ENCODE measurements around the gene ADD1. TPM values are rescaled to one million over a fixed set of nuclear protein-coding genes. Genes with fewer than 3 reads are reported as not detected.

Gene ADD1
- total and polyA plus RNA-seq, 8 donors = 70.9 to 160 (median 92.0) TPM

- 84 to 85% methylated on average over 14 of the region's 14 CpGs for WGBS, 2 donors
- Histone ChIP-seq H3K27me3 (no peaks in the 10 kb centered on the region), H3K9me3 (no peaks in the 10 kb centered on the region), H3K4me3 (peak overlapping the region in 1 of 4 donors; percentile 26), H3K36me3 (no peaks in the 10 kb centered on the region), H3K4me1 (peaks cover 21 to 73% (median 46%) of the 10 kb centered on the region in 3 donors), H3K27ac (peak overlapping the region in 2 of 4 donors; percentile 84 to 85)
- no peak for ATAC-seq
- DNase-seq = peak in 4 of 6 donors; percentile 11 to 76 (median 46)
- no peak for FAIRE-seq
- TF ChIP-seq, protein P1, sequence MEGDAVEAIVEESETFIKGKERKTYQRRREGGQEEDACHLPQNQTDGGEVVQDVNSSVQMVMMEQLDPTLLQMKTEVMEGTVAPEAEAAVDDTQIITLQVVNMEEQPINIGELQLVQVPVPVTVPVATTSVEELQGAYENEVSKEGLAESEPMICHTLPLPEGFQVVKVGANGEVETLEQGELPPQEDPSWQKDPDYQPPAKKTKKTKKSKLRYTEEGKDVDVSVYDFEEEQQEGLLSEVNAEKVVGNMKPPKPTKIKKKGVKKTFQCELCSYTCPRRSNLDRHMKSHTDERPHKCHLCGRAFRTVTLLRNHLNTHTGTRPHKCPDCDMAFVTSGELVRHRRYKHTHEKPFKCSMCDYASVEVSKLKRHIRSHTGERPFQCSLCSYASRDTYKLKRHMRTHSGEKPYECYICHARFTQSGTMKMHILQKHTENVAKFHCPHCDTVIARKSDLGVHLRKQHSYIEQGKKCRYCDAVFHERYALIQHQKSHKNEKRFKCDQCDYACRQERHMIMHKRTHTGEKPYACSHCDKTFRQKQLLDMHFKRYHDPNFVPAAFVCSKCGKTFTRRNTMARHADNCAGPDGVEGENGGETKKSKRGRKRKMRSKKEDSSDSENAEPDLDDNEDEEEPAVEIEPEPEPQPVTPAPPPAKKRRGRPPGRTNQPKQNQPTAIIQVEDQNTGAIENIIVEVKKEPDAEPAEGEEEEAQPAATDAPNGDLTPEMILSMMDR (IDR thresholded peaks at IDR 0.05) = no peak
- intact Hi-C loops (cut with DNase I) = no loop called here
These were observed 44.3 kb upstream of the ADD1 start for GRCh38 chr4:2799224-2799911.

- 75 to 79% methylated on average over 23 of the region's 23 CpGs for WGBS, 2 donors
- ATAC-seq = no peak
- no peak for FAIRE-seq
- Histone ChIP-seq H3K27ac (peak overlapping the region in 3 of 4 donors; percentile 46 to 85 (median 84)), H3K4me3 (peak overlapping the region in 1 of 4 donors; percentile 26), H3K27me3 (no peaks in the 10 kb centered on the region), H3K9me3 (no peaks in the 10 kb centered on the region), H3K36me3 (no peaks in the 10 kb centered on the region), H3K4me1 (peaks cover 18 to 73% (median 38%) of the 10 kb centered on the region in 3 donors)
- peak in 5 of 6 donors; percentile 17 to 81 (median 53) for DNase-seq
- TF ChIP-seq, protein P1 (IDR thresholded peaks at IDR 0.05) = no peak
- intact Hi-C loops (cut with DNase I) = no loop called here
These were observed 43.5 kb upstream of the ADD1 start for GRCh38 chr4:2799971-2800690.

- H3K9me3 ChIP-seq = no peaks in the 10 kb centered on the region
- peak overlapping the region; percentile 3 to 85 (median 65) for H3K27ac ChIP-seq
- intact Hi-C loops (cut with DNase I) = no loop called here
- peak overlapping the region in 1 of 4 donors; percentile 26 for H3K4me3 ChIP-seq
- FAIRE-seq (no peak), DNase-seq (peak; percentile 66 to 83 (median 70)), ATAC-seq (peak in 3 of 4 donors; percentile 3 to 38 (median 35))
- no peaks in the 10 kb centered on the region for H3K27me3 ChIP-seq
- 33 to 36% methylated on average over 27 to 29 of the region's 29 CpGs for WGBS, 2 donors
- peaks cover 27 to 73% (median 42%) of the 10 kb centered on the region in 3 donors for H3K4me1 ChIP-seq
- H3K36me3 ChIP-seq = no peaks in the 10 kb centered on the region
- TF ChIP-seq, protein P1 (IDR thresholded peaks at IDR 0.05) = no peak
These were observed 42.7 kb upstream of the ADD1 start for GRCh38 chr4:2800691-2801596.

- intact Hi-C loops (cut with DNase I) = no loop called here
- Histone ChIP-seq H3K27ac (no peak overlapping the region), H3K27me3 (no peaks in the 10 kb centered on the region), H3K4me3 (no peak overlapping the region), H3K9me3 (no peaks in the 10 kb centered on the region), H3K4me1 (peaks cover 24 to 69% (median 39%) of the 10 kb centered on the region in 3 donors), H3K36me3 (no peaks in the 10 kb centered on the region)
- TF ChIP-seq, protein P1 (IDR thresholded peaks at IDR 0.05) = no peak
- FAIRE-seq = no peak
- peak in 4 of 6 donors; percentile 0 to 61 (median 26) for DNase-seq
- ATAC-seq = no peak
- WGBS, 2 donors = 91 to 92% methylated on average over 27 of the region's 27 CpGs
These were observed 40.8 kb upstream of the ADD1 start for GRCh38 chr4:2802618-2803531.
